SKM-1 (cell line): ENCODE measurements around the gene CSTPP1.
A peak's percentile ranks its signal among the peaks of the same experiment; 100 is the strongest.

Experiments
- DNase-seq: peaks from one replicate; lab custom pipeline; 2025; ENCODE audit not compliant: unreplicated experiment; lab: John Stamatoyannopoulos, UW

The CSTPP1 gene

GRCh38 chr11:47155879-47156278 lies 219.3 kb downstream of the CSTPP1 start:
- DNase-seq = no peak

GRCh38 chr11:47156333-47156732 lies 219.8 kb downstream of the CSTPP1 start:
- no peak for DNase-seq

GRCh38 chr11:47156951-47157350 lies 220.4 kb downstream of the CSTPP1 start:
- DNase-seq = no peak

GRCh38 chr11:47157805-47158204 lies 221.2 kb downstream of the CSTPP1 start:
- no peak for DNase-seq

- DNase-seq = no peak
These were observed 221.7 kb downstream of the CSTPP1 start for GRCh38 chr11:47158242-47158641.

GRCh38 chr11:47160753-47161133 lies 224.2 kb downstream of the CSTPP1 start:
- no peak for DNase-seq

GRCh38 chr11:47161134-47161854 lies 224.7 kb downstream of the CSTPP1 start:
- DNase-seq = peak; percentile 64

GRCh38 chr11:47161890-47162289 lies 225.3 kb downstream of the CSTPP1 start:
- DNase-seq = no peak

- no peak for DNase-seq
These were observed 225.9 kb downstream of the CSTPP1 start for GRCh38 chr11:47162426-47162825.

- no peak for DNase-seq
These were observed 226.6 kb downstream of the CSTPP1 start for GRCh38 chr11:47163193-47163592.

- DNase-seq = no peak
These were observed 227.3 kb downstream of the CSTPP1 start for GRCh38 chr11:47163898-47164297.

- DNase-seq = no peak
These were observed 227.8 kb downstream of the CSTPP1 start for GRCh38 chr11:47164321-47164720.

- DNase-seq = no peak
These were observed 228.8 kb downstream of the CSTPP1 start for GRCh38 chr11:47165253-47165840.

- no peak for DNase-seq
These were observed 229.8 kb downstream of the CSTPP1 start for GRCh38 chr11:47166368-47166767.

- no peak for DNase-seq
These were observed 234.7 kb downstream of the CSTPP1 start for GRCh38 chr11:47171061-47171838.

- no peak for DNase-seq
These were observed 235.3 kb downstream of the CSTPP1 start for GRCh38 chr11:47171856-47172255.

GRCh38 chr11:47172740-47173336 lies 236.3 kb downstream of the CSTPP1 start:
- DNase-seq = no peak

- DNase-seq = peak; percentile 27
These were observed 239.3 kb downstream of the CSTPP1 start for GRCh38 chr11:47175746-47176327.

GRCh38 chr11:47176328-47177228 lies 240.0 kb downstream of the CSTPP1 start, which contains the start of gene ARFGAP2:
ARFGAP2 (minus strand) TSS chr11:47176879; CDS start chr11:47176853, 26 bp downstream.
- DNase-seq = peak; percentile 86

GRCh38 chr11:47177229-47177845 lies 240.8 kb downstream of the CSTPP1 start:
- peak; percentile 34 for DNase-seq
